Stimulated activated CD4-positive, alpha-beta T cell treated with anti-CD3 and anti-CD28 coated beads, Interleukin-15, amount 100 ng/mL, for 1 hour (primary cell): Measurements from ENCODE around the gene ZNF629.
A peak's percentile ranks its signal among the peaks of the same experiment; 100 is the strongest.

Experiments
- DNase-seq, 2 donors: peaks; one replicate each; pipeline ENCODE4 v3.0.0-alpha.2; 2020; ENCODE audit warnings: low read depth in 1 of 2, low spot score in 1 of 2

The ZNF629 gene

DNA sequence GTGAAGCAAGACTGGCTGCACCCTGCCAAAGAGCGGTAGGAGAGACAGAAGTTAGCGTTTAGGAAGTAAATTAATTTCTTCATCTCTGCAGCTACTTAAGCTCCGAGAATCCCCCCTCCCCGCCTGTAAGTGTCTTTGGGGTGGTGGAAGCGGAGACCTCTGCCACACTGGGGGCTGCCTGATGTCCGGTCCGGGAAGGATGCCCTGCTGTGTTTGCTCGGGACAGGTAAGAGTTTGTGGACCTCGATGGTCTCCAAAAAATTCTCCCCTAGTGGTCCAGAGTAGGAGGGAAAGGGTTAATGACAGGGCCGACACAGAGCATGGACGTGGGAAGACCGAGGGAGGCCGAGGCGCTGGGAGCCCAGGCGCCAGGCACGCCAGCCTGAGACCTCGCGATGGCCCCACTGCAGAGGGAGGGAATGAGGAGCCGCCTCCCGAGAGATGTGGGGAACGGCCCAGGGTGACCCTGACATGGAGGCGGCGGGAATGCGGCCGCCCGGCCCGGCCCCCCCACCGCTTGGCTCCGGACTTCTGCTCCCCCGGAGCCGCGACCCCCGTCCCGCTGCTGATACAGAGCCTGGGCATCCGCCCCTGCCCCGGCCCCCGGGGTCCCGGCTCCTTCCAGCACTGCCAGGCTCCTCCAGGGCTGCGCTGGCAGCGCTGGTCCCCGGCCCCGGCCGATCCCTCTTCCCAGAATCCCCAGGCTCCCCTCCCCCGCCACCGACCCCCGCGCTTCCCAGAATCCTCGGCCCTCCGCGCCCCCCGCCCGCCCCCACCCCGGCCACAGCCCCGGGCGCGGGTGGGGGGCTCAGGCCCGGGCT is 680 bp downstream of the ZNF629 start:
- DNase-seq, result no peak

DNA sequence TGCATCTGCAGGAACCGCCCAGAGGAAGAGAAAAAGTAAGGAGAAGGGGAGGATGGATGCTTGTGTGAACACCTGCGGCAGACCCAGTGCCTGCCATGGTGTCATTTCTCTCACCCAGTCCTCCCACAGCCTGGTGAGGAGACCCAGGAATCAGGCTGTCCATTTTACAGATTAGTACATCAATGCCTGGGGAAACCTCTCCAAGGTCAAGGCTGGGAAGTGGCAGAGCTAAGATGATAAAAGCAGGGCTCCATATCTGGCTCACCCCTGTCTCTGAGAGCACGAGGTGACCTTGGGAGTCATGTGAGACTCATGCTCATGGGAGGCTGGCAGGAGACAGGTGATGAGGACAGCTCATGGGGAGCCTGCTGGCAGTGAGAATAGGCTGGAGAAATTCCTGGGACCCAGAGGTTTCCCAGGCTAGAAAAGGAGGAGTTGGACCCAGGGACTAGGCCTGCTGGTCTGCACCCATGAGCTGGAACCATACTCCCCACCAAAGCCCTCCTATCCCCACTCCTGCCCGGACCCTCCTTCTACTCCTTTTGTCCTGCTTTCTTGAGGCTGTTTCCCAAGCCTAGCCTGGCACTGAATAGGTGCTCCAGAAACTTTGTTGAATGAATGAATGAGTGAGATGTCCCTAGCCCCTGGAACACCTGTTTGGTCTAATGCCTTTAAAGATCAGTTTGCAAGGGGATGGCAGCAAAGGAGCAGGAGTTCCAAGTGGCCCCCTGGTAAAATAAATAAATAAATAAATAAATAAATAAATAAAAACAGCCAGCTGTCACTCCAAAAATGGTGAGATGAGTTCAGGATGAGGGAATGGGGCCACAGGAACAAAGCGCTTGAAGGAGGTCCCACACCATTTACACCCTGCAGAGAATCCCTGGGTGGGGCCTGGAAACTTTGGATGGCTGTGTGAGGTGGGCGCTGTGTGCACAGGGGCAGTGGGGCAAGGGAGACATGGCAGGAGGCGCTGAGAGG is 1.6 kb downstream of the ZNF629 start:
- DNase-seq, result no peak

DNA sequence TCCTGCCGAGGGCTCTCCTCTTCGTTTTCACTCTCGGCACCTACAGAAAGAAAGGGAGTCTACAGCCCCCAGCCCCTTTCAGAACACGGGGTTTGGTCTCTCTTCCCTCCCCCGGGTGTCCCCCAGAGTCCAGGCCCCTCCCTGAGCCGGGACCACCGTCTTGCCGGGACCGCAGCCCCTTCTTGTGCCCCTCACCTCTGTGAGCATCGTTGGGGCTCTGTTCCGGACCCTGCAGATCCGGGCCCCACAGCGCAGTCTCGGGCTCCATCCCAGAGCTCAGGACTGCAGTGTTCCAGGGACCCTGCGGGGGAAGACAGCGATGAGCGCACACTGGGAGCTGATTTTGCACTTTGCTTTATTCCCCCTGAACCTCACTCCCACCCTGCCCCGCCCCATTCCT is 2.8 kb downstream of the ZNF629 start:
- no peak for DNase-seq

DNA sequence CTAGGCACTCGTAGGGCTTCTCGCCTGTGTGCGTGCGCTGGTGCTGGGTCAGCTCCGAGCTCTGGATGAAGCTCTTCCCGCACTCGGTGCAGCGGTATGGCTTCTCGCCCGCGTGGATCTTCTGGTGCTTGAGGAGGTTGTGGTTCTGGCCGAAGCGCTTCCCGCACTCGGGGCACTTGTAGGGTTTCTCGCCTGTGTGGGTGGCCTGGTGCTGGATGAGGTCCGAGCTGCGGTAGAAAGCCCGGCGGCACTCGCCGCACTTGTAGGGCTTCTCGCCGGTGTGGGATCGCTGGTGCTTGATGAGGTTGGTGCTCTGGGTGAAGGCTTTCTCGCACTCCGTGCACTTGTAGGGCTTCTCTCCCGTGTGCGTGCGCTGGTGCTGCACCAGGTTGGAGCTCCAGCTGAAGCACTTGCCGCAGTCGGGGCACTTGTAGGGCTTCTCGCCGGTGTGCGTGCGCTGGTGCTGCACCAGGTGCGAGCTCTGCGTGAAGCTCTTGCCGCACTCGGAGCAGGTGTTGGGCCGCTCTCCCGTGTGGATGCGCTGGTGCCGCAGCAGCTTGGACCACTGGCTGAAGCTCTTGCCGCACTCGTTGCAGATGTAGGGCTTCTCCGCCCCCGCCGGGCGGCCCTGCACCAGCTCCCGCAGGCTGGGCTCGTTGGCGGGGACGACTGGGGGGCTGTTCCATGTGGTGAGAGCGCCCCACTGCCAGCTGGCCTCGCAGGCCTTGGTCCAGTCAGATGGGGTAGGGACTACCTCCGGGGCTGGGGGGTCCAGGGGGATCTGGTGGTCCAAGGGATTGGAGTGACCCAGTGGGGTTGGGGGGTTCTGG is 3.5 kb downstream of the ZNF629 start:
- DNase-seq, result no peak

DNA sequence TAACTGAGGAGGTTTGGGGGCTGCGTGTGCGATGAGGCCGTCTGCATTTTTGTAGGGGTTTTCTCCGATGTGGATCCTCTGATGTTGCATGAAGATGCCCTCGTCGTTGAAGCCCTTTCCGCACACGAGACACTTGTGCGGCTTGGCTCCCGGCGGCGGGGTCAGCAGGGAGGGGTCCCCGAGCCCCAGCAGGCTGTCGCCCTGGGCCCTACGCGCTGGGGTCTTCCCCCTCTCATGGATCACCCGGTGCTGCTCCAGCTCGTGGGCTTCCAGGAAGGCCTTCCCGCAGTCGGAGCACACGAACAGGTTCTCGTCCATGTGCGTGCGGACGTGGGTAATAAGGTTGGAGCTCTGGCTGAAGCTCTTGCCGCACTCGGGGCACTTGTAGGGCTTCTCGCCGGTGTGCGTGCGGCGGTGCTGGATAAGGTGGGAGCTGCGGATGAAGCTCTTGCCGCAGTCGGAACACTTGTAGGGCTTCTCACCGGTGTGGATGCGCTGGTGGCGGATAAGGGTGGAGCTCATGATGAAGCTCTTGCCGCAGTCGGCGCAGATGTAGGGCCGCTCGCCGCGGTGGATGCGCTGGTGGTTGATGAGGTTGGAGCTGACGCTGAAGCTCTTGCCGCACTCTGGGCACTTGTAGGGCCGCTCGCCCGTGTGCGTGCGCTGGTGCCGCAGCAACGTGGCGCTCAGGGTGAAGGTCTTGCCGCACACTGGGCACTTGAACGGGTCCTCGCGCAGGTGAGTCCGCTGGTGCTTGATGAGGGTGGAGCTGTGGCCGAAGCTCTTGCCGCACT is 4.3 kb downstream of the ZNF629 start:
- DNase-seq, result no peak

DNA sequence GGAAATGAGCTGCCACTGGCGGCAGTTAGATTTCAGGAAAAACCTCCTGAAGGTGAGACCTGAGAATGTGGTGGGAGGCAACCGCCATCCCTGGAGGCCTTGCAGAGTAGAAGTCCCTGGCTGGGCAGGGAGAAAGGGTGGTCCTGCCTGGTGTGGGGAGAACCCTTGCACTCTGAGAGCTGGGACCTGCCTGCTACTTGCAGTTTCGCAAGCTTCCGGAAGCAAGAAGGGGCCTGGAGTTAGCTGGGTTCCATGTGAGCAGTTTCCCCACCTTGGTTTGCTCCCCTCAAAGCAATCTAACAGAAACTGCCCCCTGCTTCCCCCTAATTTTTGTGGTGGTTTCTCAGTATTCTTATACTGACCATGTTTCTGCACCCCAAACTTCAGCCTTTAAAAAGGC is 6.5 kb downstream of the ZNF629 start:
- no peak for DNase-seq

DNA sequence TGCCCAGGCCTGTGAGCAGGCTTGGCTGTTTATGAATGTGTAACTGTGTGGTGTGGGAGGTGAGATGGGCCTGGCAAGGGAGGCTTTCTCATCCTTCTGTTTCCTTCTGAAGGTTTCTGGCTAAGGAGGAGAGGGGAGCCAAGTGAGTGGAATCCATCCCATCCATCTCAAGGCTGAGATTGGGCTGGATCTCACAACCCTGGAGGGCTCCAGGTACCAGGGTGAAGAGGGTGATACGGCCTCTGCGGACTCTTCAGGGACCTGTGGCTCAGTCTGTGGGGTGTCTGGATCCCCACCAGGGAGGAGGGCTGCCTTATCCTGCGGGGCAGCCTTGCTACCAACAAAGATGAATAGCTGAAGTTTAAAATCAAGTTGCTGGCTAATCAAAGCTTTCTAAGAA is 7.0 kb downstream of the ZNF629 start:
- DNase-seq, result no peak

DNA sequence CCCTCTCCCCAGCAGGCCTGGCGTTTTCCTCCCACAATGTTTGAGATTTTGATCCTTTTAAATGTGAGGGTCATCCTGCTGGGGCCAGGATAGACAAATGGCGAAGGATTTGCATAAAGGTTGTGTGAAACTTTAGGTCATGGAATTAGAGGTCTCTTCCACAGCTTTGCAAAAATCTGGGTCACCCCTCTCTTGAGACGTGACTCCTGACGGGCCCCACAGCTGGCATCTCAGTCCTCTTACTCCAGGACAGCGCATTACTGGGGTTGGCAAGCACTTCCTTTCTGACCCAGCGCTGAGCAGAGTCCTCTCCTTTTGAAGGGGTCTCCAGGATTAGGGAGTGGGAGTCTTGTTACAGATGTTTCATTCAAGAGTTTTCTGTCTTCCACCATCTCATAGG is 7.4 kb downstream of the ZNF629 start:
- no peak for DNase-seq

DNA sequence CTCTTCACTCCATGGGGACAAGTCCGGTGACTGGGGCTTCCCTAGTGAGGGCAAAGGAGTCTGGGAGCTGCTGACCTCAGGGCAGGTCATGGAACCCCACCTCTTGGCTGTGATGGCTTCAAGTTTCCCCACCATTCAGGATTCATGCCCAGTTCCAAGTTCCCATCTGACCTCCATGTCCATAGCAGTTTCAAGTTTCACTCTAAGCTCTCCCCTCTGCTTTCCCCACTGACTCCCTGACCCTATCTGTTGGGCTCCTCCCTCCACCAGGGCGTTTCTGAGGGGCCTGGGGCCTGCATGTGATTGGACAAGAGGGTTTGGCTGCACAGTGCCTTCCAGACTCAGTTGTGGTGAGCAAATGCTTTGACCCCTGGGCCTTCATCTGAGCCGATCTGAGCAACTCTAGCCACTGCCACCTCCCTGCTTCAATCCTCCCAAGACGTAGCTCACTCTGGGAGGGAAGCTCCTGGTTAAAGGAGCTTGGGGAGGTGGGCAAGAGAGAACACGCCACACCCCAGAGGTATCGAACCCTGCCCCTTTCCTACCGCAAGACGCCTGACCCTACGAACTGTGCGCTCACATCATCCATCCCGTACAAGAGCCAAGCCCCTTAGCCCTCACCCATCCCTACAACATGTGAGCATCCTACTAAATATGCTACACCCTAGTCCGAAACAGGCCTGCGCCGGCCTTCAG is 8.3 kb downstream of the ZNF629 start:
- DNase-seq, result no peak

DNA sequence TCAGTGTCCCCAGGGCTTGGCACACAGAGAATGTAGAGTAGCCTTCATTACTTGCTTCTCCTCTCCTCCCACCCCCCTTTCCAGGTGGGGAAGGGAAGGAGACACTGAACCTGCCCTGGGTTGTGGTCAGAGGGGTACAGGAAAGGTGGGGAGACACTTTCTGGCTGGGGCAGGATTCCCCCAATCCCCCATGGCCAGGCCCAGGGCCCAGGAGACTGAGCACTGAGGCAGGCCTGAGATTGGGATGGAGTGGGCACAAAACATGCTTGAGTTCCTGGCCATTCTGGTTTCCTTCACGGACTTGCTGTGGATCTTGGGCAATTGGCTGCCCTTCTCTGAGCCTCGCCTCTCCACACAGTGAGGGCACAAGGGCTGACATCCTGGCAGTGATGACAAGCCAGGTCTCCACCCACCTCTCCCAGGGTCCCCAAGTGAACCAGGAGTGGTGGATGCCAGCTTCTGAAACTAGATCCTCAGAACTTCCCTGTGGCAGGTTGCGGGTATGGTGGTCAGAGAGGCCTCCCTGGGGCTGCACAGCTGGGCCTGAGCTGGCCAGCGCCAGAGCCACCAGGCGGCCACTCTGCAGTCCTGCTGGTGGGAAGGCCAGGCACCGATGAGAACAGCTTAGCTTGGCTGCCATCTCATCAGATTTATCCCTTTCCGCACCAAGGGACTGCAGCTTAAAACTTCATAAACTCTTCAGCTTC is 9.3 kb downstream of the ZNF629 start:
- DNase-seq, result no peak

DNA sequence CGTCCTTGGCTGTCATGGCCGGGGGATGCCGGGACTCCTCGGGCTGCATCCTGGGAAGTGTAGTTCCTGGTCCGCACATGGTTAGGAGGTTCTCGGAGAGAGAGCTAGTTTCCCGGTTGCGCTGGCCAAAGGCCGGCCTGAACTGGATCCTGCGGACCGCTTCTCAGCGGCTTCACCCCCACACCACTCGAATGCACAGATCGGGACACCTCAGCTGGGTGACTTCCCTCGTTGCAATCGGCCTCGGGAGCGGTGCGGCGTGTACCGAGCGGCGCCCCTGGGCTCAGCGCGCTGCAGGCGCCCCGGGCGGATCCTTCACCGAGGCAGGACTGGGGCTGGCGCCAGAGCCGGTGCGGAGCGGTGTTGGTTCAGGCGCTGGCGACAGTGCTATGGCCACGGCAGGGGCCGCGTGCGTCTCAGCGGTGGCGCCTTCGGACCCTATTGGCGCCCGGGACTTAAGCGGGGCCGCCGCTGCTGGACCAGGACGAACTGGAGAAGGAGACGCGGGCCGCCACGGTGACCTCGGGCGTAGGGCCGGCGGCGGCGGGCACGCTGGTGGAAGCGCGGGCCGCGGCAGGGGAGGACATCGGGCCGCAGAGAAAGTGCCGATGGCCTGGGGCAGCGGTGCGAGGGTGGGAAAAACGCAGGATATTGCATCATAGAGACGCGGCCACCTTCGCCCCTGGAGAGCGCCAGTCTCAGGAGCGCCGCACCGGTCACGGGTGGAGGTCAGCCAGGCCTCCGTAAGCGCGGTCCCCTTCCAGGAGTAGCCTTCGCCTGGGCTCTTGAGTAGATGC is 11.4 kb downstream of the ZNF629 start:
- DNase-seq, result peak; percentile 16 to 47

DNA sequence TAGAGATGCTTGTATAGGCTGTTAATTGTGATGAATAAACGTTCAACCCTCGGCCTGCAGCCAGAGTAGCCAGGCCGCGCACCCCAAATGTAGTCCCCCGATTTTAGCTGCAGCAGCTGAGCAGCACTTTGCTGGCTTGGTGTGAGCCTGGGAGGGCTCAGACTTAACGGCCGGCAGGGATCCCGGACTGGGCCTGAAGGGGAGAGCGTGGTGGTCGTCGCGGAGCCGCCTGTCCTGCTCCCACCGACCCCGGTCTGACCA is 11.9 kb downstream of the ZNF629 start:
- DNase-seq, result no peak

DNA sequence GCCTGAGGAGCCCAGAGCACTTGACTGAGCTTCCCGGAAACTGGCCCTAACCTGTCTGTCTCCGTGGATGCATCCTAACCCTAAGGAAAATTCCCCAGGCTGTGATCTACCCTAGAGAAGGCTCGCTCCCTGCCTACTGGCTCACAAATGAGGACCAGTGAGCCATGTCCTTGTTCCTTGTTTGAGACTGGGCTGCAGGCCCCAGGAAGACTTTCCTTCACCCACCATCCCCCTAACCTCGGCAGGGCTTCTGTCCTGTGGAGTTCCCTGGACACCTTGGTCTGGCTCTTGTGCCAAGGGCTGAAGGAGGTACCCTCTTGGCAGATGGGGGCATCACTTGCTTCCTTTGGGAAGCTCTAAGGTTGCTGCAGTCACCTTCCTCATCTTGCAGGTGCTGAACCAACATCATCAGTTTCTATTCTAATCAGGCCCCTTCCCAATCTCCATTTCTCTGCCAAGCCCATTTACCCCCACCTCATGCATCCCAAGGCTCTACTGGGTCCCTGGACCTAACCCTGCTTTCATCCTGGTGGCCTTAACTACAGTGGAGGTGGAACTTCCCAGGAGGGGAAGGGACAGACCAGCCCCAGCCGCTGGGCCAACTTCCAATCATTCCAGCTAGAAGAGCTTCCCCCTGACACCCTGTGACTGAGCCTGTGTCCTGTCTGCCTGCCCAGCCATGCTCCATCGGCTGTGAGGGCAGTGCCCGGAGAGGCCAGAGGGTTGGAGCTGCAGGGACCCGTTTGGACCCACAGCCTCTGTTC is 12.5 kb downstream of the ZNF629 start:
- DNase-seq, result no peak

DNA sequence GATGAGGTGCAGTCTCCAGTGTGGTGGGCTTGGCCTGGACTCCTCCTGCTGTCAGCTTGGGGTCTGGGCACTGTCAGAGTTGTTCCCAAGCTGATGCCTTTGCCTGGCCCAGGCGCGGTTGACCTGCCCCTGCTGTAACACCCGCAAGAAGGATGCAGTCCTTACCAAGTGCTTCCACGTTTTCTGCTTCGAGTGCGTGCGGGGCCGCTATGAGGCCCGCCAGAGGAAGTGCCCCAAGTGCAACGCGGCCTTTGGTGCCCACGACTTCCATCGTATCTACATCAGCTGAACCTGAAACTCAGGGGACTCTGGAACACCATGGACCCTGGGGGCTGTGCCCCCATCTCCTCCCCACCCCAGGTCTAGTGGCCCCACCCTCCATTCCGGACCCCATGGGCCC is 13.2 kb downstream of the ZNF629 start:
- no peak for DNase-seq

DNA sequence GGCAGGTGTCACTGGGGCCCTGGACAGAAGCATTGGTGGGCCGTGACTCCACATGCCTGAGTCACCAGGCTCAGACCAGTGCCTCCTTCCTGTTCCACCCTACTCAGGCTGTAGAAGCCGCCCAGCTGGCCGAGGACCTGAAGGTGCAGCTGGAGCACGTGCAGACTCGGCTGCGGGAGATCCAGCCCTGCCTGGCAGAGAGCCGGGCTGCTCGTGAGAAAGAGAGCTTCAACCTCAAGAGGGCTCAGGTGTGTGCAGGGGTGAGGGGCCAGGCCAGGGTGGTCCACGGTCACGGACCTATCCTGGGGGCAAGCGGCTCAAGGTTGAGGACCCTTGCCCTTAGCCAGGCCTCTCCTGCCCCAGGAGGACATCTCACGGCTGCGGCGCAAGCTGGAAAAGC is 15.3 kb downstream of the ZNF629 start:
- DNase-seq, result no peak

DNA sequence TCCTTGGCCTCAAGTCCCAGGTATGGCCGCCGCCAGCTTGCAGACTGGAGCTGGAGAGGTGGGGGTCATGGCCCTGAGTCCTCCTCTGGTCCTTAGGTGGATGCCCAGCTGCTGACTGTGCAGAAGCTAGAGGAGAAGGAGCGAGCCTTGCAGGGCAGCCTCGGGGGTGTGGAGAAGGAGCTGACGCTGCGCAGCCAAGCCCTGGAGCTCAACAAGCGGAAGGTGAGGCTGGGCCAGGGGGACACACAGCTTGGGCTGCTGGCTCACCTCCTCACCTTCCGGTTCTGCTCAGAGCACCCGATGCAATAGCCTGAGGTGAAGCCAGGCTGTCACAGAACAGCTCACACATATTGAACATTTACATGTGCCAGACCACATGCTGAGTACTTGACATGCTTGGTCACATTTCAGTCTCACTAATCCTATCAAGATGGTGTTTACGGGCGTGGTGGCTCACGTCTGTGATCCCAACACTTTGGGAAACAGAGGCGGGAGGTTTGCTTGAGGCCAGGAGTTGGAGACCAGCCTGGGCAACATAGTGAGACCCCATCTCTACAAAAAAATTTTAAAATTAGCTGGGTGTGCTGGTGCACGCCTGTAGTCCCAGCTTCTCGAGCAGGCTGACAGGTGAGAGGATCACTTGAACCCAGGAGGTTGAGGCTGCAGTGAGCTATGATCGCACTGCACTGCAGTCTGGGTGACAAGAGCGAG is 17.5 kb downstream of the ZNF629 start:
- no peak for DNase-seq

DNA sequence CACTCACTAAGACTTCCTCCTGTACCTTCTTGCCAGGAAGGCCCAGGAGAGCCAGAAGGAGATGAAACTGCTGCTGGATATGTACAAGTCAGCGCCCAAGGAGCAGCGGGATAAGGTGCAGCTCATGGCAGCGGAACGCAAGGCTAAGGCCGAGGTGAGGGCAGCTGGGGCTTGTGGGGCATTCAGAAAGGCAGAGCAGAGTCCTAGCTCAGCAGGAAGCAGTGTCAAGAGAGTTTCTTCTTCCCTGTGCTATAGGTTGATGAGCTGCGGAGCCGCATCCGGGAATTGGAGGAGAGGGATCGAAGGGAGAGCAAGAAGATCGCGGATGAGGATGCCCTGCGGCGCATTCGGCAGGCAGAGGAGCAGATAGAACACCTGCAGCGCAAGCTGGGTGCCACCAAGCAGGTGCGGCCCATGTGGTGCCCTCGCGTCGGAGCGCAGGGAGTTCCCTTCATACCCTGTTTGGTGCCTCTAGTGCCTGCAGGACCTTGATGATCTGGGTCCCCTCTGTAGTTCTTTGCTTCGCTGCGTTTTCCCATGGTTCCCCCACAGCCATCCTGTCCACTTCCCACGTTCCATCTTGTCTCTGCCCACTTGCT is 18.3 kb downstream of the ZNF629 start:
- no peak for DNase-seq
